Raji (cell line): ENCODE data around the gene VAT1.

Source experiments
- POLR2A ChIP-seq: IDR thresholded peaks from 2 replicates; pipeline ENCODE4 v1.6.1; 2011; ENCODE audit warnings: low read depth, low read length, control low read depth; ENCODE audit not compliant: insufficient read depth

Gene VAT1

GRCh38 chr17:43033948-43034881 lies 12.0 kb upstream of the VAT1 start:
- no peak for TF ChIP-seq POLR2A

- no peak for TF ChIP-seq POLR2A
Measured at GRCh38 chr17:43031666-43032065, 9.5 kb upstream of the VAT1 start.

GRCh38 chr17:43030137-43030767 lies 8.1 kb upstream of the VAT1 start:
- TF ChIP-seq POLR2A, result no peak

GRCh38 chr17:43028221-43028861 lies 6.2 kb upstream of the VAT1 start:
- TF ChIP-seq POLR2A, result no peak

GRCh38 chr17:43027091-43028032 lies 5.2 kb upstream of the VAT1 start:
- no peak for TF ChIP-seq POLR2A

GRCh38 chr17:43026595-43026994 lies 4.4 kb upstream of the VAT1 start:
- TF ChIP-seq POLR2A, result no peak

- TF ChIP-seq POLR2A, result no peak
Measured at GRCh38 chr17:43025766-43026537, 3.8 kb upstream of the VAT1 start.

GRCh38 chr17:43025290-43025657 lies 3.1 kb upstream of the VAT1 start:
- no peak for TF ChIP-seq POLR2A

GRCh38 chr17:43024407-43025289 lies 2.5 kb upstream of the VAT1 start, which contains the start of gene RND2:
TSS of gene RND2 (plus strand) at chr17:43025231. CDS start at chr17:43025348, 117 bp downstream.
- no peak for TF ChIP-seq POLR2A

GRCh38 chr17:43020789-43021740 lies 1.1 kb downstream of the VAT1 start:
- no peak for TF ChIP-seq POLR2A

- TF ChIP-seq POLR2A, result no peak
Measured at GRCh38 chr17:43020030-43020621, 2.1 kb downstream of the VAT1 start.
